ENCODE results near the gene MRPL38.

DNA sequence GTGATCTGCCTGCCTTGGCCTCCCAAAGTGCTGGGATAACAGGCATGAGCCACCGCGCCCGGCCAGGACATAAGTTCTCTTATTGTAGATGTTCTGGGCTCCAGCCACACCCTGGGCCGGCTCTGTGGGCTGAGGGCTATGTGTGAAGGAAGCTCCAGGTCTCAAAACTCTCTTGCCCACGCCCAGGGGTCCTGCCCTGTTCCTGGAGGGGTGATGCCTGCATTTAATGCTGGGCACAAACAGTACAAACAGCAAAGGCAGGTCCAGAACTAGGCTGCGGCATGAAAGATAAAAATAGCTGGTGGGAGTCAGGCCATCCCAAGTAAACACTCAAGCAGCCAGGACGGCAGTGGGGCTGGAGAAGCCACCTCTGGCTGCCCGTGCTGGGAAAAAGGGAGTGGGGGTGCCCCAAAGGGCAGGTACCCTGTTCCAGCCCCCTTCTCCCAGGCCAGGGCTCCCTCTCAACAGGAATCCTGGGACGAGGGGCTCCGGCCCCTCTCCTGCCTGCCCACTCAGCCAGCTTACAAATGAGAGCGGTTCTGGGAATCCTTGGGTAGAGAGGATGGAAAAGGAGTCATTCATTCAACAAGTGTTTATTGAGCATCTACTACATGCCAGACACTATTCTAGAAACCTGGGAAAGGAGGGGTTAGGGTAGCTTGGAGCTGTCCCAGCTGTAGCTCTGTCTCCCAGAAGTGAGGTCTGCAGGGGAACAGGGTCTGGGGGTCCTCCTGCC, 30.9 kb downstream of the MRPL38 start:
- TF ChIP-seq, protein P1, sequence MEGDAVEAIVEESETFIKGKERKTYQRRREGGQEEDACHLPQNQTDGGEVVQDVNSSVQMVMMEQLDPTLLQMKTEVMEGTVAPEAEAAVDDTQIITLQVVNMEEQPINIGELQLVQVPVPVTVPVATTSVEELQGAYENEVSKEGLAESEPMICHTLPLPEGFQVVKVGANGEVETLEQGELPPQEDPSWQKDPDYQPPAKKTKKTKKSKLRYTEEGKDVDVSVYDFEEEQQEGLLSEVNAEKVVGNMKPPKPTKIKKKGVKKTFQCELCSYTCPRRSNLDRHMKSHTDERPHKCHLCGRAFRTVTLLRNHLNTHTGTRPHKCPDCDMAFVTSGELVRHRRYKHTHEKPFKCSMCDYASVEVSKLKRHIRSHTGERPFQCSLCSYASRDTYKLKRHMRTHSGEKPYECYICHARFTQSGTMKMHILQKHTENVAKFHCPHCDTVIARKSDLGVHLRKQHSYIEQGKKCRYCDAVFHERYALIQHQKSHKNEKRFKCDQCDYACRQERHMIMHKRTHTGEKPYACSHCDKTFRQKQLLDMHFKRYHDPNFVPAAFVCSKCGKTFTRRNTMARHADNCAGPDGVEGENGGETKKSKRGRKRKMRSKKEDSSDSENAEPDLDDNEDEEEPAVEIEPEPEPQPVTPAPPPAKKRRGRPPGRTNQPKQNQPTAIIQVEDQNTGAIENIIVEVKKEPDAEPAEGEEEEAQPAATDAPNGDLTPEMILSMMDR (IDR thresholded peaks at IDR 0.05) = no peak
- no peak for TF ChIP-seq POLR2A (IDR thresholded peaks at IDR 0.05)
